Choroid plexus epithelial cell (primary cell): Measurements from ENCODE around the gene PTCH1.

Experiments used
- DNase-seq: peaks from one replicate; pipeline ENCODE4 v3.0.0-alpha.2; 2010; ENCODE audit warnings: low read depth
- H3K4me3 ChIP-seq: 2 replicates; pipeline ENCODE4 v1.5.1; 2011; ENCODE audit warnings: low read depth, mild to moderate bottlenecking, control low read depth, low read length, moderate library complexity
- CTCF ChIP-seq: conservative IDR thresholded peaks from 2 replicates; pipeline ENCODE4 v1.5.1; 2011; ENCODE audit warnings: low read depth, mild to moderate bottlenecking, control low read depth, inconsistent platforms, low read length, moderate library complexity

The PTCH1 gene

GRCh38 chr9:95481000-95481399 is 35.8 kb downstream of the PTCH1 start:
- TF ChIP-seq CTCF = no peak
- no peak overlapping the region for H3K4me3 ChIP-seq
- DNase-seq = no peak

- no peak for TF ChIP-seq CTCF
- no peak for DNase-seq
- no peak overlapping the region for H3K4me3 ChIP-seq
Observed at GRCh38 chr9:95480346-95480745, 36.4 kb downstream of the PTCH1 start.

- TF ChIP-seq CTCF = no peak
- DNase-seq = no peak
- H3K4me3 ChIP-seq = no peak overlapping the region
Observed at GRCh38 chr9:95479330-95479729, 37.4 kb downstream of the PTCH1 start.

GRCh38 chr9:95478335-95478734 is 38.4 kb downstream of the PTCH1 start:
- no peak overlapping the region for H3K4me3 ChIP-seq
- TF ChIP-seq CTCF = no peak
- DNase-seq = no peak

- H3K4me3 ChIP-seq = no peak overlapping the region
- no peak for TF ChIP-seq CTCF
- DNase-seq = no peak
Observed at GRCh38 chr9:95477885-95478284, 38.9 kb downstream of the PTCH1 start.

- no peak for TF ChIP-seq CTCF
- DNase-seq = no peak
- H3K4me3 ChIP-seq = no peak overlapping the region
Observed at GRCh38 chr9:95477441-95477840, 39.3 kb downstream of the PTCH1 start.

GRCh38 chr9:95468791-95469190 is 48.0 kb downstream of the PTCH1 start:
- no peak for DNase-seq
- no peak overlapping the region for H3K4me3 ChIP-seq
- TF ChIP-seq CTCF = no peak
